NCI-H524 (cell line): ENCODE measurements around the gene TMEM39B.
A peak's percentile ranks its signal among the peaks of the same experiment; 100 is the strongest.
"Not testable (repeated sequence)": the region's sequence is repeated elsewhere in the genome, so short reads cannot be mapped to it uniquely, and the experiment has no call there.

Source experiments
- DNase-seq, 2 experiments: peaks; one replicate each; lab custom pipeline; 2025; lab: John Stamatoyannopoulos, UW

TMEM39B gene

DNA sequence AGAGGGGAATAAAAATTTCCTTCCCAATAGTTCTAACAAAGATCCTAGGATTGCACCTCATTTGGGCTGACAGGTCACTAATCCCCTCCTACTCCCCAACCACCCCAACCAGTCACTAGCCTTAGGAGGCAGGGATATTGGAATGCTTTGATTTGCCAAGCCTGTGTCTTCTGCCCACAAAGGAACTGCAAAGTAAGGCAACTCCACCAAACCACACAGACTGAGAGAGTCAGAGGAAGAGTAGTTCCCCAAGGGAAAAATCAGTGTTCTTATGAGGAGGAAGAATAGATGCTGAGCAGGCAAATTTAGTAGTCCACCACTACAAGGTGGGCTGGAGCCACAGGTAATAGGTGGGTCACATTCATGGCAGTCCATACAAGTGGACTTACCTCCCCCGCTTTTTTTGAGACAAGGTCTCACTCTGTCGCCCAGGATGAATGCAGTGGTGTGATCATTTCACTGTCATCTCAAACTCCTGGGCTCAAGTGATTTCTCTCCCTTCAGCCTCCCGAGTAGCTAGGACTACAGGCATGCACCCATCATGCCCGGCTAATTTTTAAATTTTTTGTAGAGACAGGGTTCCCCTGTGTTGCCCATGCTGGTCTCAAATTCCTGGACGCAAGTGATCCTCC lies 3.7 kb upstream of the TMEM39B start:
- no peak for DNase-seq

- no peak for DNase-seq
Observed at GRCh38 chr1:32071758-32072621, 749 bp upstream of the TMEM39B start.

DNA sequence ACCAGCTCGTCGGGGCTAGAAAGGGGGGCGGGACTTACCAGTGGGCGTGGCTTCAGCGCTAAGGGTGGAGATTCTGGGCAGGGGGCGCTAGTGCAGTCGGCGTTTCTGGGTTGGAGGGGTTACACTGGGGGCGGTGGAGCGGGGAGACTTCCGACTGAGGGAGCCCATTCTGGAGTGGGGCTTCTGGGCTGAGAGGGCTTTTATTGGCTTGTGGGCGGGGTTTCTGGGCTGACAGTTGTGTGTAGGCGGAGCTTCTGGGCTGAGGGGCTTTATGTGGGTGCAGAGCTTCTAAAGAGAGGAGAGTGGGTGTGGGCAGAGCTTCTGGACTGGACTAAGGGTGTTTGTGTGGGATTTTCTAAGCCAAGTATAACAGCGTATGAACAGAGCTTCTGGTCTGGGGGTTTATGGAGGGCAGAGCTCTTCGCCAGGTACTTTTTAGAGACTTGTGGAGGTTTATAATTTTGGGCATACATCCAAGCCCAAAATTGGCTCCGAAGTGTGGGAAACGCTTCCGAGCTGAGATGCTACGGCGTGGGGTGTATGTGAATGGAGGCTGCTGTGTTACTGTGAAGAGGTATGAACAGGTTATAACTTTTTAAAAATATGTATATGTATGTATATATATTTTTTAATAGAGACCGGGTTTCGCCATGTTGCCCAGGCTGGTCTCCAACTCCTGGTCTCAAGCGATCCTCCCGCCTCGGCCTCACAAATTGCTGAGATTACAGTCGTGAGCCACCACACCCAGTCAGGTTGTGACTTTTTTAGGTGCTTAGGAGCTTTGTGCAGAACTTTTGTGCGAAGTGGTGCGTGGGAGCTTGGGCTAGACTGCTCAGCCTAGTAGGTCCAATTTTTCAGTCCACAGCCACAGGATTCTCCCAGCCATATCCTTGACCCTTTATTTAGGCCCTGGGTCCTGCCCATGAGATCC lies 825 bp downstream of the TMEM39B start:
- peak; percentile 88 to 95 for DNase-seq

DNA sequence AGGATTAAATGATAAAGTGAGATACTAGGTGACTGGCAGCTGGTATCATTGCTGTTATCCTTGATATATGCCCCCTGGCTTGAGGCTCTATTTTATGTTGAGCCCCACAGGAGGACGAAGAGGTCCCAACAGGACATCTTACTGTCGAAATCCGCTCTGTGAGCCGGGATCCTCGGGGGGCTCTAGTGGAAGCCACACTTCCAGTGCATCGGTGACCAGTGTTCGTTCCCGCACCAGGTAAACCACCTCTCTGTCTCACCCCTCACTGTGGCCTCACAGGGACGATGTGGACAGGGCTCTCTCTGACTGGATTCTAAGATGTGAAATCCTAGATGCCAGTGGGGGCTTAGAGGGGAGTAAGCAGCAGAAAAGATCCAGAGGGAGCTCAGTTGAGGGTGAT lies 2.1 kb downstream of the TMEM39B start:
- DNase-seq: no peak

- DNase-seq: no peak
Observed at GRCh38 chr1:32077451-32077850, 4.7 kb downstream of the TMEM39B start.

DNA sequence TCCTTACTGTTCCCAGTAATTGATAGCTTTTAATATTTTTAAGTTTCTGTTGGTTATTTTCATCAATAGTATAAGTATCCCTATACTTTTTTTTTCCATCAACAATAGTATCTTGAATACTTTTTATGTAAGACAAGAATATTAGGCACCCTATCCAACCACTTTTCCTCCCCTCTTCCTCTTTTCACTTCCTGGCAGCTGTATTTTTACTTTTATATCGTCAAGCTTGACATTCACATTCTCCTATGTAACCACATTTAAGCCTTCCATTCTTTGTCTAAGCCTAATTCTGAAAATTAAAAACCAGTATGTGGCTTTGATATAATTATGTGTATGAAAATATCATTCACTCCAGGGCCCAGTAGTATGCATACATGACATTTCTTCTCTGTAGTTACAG lies 9.3 kb downstream of the TMEM39B start:
- DNase-seq: no peak

GRCh38 chr1:32086381-32086780 lies 13.6 kb downstream of the TMEM39B start:
- DNase-seq: not testable (repeated sequence)

GRCh38 chr1:32091176-32091575 lies 18.4 kb downstream of the TMEM39B start:
- no peak for DNase-seq

- no peak for DNase-seq
Observed at GRCh38 chr1:32091591-32091990, 18.9 kb downstream of the TMEM39B start.

DNA sequence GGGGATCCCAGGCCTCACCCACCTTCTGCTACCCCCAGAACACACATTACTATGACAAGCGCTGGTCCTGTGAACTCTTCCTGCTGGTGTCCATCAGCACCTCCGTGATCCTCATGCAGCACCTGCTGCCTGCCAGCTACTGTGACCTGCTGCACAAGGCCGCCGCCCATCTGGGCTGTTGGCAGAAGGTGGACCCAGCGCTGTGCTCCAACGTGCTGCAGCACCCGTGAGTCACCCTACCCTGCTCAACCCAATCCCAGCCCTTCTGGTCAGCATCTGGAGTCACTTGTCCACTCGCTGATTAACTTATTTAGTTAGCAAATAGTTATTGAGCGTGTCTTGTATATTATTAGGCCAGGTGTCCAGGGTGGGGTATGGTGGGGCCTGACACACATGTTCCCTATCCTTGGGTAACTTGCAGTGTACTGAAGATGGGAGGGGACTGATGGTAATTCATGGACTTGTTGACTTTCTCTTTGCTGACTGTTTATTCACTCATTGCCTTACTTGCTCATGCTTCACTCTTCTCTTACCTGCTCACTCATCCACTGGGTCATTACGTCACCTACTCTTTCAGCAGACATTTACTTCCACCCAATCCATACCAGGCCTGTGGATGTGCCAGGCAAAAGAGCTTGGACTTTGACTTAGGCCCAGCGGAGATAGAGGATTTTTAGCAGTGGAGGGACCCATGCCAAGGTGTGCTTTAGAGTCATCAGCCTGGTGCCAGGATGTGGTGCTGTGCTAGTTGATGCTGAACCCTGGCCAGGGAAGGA lies 22.2 kb downstream of the TMEM39B start:
- no peak for DNase-seq

DNA sequence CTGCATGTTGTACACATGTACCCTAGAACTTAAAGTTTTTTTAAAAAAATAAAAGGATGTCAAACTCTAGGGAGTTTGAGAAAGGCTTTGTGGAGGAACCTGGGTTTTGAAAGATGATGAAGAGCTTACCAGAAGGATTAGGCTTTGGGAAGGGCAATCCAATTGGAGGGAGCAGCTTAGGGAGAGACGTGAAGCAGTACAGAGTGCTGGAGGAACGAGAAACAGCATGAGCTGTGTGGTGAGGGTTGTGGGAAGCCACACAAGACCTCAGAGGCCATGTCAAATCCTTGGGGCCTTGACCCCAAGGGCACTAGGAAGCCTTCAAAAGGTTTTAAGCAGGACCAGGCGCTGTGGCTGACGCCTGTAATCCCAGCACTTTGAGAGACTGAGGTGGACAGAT lies 26.7 kb downstream of the TMEM39B start:
- no peak for DNase-seq

- DNase-seq: no peak
Observed at GRCh38 chr1:32100359-32100758, 27.6 kb downstream of the TMEM39B start.

DNA sequence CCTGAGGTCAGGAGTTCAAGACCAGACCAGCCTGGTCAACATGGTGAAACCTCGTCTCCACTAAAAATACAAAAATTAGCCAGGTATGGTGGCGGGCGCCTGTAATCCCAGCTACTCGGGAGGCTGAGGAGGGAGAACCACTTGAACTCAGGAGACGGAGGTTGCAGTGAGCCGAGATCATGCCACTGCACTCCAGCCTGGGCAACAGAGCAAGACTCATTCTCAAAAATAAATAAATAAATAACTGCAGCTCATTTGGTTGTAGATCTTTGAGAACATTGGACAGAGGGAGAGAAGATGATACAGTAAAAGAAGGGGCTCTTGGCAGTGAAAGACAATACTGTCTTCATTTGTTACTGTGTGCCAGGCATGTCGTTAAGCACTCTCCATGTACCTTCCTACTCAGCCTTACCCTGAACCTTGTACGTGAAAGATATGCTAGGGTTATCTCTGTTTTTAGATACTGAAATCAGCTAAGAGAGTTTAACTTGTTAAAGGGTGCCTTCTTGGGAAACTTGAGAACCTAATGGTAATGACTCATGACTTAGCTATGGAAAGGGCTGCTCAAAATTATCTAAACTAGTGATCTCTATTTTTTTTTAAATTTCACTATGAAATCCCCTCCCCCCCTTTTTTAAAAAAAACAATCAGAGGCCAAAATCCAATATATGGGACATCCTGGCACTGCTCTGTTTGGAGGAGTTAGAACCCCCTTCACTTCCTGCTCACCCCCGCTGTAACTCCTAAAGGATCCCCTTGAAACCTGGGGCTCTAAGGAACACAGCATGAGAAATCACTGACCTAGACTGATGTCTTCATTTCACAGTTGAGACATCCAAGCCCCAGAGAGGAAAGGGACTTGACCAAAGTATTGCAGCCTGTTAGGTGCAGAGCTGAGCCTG lies 28.3 kb downstream of the TMEM39B start:
- no peak for DNase-seq

GRCh38 chr1:32104127-32104526 lies 31.4 kb downstream of the TMEM39B start:
- no peak for DNase-seq

DNA sequence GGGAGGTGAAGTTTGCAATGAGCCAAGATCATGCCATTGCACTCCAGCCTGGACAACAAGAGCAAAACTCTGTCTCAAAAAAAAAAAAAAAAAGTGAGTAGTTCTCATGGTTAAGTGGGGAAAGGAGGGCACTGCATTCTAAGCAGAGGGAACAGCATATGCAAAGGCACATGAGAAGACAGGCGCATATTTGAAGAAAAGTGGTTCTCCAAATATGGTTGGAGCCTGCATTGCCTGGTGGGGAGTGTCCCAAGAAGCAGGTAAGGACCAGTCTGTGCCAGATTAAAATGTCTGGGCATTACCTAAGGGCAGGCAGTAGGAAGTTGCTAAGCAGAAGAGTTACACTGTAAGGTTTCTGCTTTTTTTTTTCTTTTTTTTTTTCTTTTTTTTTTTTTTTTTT lies 32.6 kb downstream of the TMEM39B start:
- DNase-seq: no peak

DNA sequence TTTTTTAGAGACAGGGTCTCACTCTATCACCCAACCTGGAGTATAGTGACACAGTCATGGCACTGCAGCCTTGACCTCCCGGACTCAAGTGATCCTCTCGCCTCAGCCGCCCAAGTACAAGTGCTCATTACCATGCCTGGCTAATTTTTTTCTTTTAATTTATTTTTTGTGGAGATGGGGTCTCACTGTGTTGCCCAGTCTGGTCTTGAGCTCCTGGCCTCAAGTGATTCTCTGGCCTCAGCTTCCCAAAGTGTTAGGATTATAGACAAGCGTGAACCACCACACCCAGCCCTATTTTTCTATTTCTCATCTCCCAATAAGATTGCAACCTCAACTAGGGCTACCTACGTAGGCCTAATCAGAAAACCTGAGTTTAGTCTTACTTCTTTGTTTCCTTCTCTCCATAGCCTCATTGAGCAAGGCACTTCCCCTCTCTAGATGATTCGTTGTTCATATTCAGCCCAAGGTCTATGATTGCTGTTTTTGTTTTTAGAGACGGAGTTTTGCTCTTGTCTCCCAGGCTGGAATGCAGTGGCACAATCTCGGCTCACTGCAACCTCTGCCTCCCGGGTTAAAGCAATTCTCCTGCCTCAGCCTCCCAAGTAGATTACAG lies 34.0 kb downstream of the TMEM39B start:
- DNase-seq: no peak

GRCh38 chr1:32107742-32108661 lies 35.3 kb downstream of the TMEM39B start, which contains the start of gene KPNA6:
Gene KPNA6, plus strand, starts transcription at chr1:32108056. Its CDS starts 75 bp downstream, at chr1:32108131.
- DNase-seq: peak; percentile 81 to 91

DNA sequence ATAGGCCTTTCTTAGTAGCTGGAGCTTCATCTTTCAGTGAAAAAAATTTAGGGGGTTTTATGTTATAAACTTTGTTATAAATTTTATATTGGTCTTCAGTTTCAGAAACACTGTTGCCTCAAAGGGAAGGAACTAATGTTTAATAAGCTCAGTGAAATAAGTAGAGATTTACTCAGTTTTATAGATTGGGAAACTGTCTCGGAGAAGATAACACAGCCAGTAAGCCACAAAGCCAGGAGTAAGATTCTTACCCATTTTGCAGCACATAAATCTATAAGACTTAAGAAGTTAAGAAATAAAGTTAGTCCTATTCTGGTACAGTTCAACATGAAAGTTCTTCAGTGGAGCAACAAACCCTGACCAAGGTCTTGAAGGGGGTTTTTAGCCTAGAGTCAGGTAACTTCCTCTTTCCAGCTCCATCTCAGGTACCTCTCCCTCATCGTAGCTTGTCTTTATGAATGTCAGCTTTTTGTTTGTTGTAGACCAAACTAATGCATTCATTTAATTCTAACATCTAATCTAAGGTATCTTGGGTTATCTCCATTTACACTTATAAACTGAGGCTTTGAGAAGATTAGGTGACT lies 38.4 kb downstream of the TMEM39B start:
- DNase-seq: no peak

GRCh38 chr1:32111789-32112188 lies 39.0 kb downstream of the TMEM39B start:
- DNase-seq: no peak
